ENCODE data around the gene MSANTD3. TPM values are rescaled to one million over a fixed set of nuclear protein-coding genes. Genes with fewer than 3 reads are reported as not detected.
A peak's percentile ranks its signal among the peaks of the same experiment; 100 is the strongest.

MSANTD3 gene
- total and polyA plus RNA-seq, 4 donors = 4.3 to 7.4 (median 6.6) TPM

DNA sequence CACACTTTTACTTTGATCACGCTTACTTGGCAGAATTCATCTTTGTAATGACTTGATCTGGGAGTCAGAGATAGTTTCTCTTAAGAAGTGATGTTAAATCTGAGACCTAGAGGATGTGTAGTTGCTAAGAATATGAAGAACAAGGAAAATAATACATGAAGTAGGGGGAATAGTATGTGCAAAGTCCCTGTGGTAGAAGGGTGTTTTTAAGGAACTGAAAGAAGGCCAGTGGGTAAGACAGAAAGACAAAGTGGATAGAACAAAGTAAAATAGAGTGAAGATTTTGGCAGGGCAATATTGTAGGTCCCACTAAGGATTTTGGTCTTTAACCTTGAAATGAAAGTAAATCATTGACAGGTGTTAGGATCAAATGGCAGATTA lies 17.8 kb upstream of the MSANTD3 start:
- H3K27ac ChIP-seq (ENCODE audit: low read depth in 1 of 2, low read length in 2 of 2) = no peak overlapping the region
- peaks cover 3 to 9% (median 3%) of the 10 kb centered on the region in 4 donors for H3K4me1 ChIP-seq (ENCODE audit: control insufficient read depth in 4 of 4, insufficient read depth in 4 of 4, low read length in 3 of 4)
- WGBS = 100% methylated on average over 1 of the region's 1 CpG
- H3K9ac ChIP-seq (ENCODE audit: low read depth in 1 of 2, low read length in 2 of 2) = no peak overlapping the region
- no peaks in the 10 kb centered on the region for H3K27me3 ChIP-seq (ENCODE audit: control insufficient read depth in 4 of 4, insufficient read depth in 4 of 4, low read length in 3 of 4)
- no peaks in the 10 kb centered on the region for H3K36me3 ChIP-seq (ENCODE audit: control insufficient read depth in 4 of 4, insufficient read depth in 3 of 4, low read depth in 1 of 4, low read length in 3 of 4)
- H3K9me3 ChIP-seq (ENCODE audit: control insufficient read depth in 4 of 4, low read length in 3 of 4) = no peaks in the 10 kb centered on the region
- TF ChIP-seq SP1 (IDR thresholded peaks at IDR 0.05) (no peak), GABPA (IDR thresholded peaks at IDR 0.05 in 1 of 2, conservative IDR thresholded peaks at IDR 0.05 in 1 of 2) (no peak), HNF4G (IDR thresholded peaks at IDR 0.05) (no peak), TAF1 (conservative IDR thresholded peaks at IDR 0.05) (no peak), EGR1 (IDR thresholded peaks at IDR 0.05; ENCODE audit: low read depth in 2 of 2) (no peak), RAD21 (IDR thresholded peaks at IDR 0.05) (no peak), NR2F2 (IDR thresholded peaks at IDR 0.05) (no peak), YY1 (IDR thresholded peaks at IDR 0.05) (no peak)
- TF ChIP-seq, protein P1, sequence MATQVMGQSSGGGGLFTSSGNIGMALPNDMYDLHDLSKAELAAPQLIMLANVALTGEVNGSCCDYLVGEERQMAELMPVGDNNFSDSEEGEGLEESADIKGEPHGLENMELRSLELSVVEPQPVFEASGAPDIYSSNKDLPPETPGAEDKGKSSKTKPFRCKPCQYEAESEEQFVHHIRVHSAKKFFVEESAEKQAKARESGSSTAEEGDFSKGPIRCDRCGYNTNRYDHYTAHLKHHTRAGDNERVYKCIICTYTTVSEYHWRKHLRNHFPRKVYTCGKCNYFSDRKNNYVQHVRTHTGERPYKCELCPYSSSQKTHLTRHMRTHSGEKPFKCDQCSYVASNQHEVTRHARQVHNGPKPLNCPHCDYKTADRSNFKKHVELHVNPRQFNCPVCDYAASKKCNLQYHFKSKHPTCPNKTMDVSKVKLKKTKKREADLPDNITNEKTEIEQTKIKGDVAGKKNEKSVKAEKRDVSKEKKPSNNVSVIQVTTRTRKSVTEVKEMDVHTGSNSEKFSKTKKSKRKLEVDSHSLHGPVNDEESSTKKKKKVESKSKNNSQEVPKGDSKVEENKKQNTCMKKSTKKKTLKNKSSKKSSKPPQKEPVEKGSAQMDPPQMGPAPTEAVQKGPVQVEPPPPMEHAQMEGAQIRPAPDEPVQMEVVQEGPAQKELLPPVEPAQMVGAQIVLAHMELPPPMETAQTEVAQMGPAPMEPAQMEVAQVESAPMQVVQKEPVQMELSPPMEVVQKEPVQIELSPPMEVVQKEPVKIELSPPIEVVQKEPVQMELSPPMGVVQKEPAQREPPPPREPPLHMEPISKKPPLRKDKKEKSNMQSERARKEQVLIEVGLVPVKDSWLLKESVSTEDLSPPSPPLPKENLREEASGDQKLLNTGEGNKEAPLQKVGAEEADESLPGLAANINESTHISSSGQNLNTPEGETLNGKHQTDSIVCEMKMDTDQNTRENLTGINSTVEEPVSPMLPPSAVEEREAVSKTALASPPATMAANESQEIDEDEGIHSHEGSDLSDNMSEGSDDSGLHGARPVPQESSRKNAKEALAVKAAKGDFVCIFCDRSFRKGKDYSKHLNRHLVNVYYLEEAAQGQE (IDR thresholded peaks at IDR 0.05) = no peak
- TF ChIP-seq, protein P2, sequence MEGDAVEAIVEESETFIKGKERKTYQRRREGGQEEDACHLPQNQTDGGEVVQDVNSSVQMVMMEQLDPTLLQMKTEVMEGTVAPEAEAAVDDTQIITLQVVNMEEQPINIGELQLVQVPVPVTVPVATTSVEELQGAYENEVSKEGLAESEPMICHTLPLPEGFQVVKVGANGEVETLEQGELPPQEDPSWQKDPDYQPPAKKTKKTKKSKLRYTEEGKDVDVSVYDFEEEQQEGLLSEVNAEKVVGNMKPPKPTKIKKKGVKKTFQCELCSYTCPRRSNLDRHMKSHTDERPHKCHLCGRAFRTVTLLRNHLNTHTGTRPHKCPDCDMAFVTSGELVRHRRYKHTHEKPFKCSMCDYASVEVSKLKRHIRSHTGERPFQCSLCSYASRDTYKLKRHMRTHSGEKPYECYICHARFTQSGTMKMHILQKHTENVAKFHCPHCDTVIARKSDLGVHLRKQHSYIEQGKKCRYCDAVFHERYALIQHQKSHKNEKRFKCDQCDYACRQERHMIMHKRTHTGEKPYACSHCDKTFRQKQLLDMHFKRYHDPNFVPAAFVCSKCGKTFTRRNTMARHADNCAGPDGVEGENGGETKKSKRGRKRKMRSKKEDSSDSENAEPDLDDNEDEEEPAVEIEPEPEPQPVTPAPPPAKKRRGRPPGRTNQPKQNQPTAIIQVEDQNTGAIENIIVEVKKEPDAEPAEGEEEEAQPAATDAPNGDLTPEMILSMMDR (IDR thresholded peaks at IDR 0.05; ENCODE audit: low read depth, low read length, missing input control) = no peak
- no peak for DNase-seq (ENCODE audit: low spot score)
- H3K4me3 ChIP-seq (ENCODE audit: low read depth in 1 of 3, low read length in 3 of 3) = no peak overlapping the region

DNA sequence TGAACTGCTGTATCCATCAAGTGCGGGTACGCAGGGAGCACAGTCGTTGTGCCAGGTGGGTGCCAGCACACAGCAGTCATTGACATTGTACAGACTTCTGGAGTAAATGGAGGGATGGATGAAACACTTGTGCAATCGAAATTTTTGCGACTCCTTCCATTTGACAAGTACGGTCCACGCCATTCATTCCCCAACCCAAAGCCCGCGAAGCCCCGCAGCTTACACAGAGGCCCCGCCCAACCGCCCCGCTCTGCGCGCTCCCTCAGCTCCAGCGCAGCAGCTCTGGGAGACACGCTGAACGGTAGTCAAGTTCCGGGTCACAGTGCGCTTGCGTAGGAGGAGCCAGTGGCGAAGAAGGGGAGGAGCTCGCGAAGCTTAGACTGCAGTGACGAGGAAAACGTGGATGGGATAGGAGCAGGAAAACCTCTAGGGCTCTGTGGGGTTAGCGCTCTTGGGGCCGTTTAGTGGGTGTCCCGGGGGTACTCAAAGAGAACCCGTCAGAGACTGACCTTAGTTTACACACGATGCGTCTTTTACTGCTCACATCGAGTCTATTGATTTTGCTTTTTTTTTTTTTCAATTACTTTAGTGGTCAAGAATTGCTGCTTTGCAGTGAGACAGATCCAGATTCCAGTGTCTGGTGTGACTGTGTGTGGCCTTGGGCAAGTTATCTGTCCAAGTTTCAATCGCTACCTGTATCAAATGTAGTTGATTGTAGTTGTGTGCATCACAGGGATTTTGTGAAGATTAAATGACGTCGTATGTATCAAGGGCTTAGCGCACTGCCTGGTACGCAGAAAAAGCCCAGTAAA lies 15.3 kb upstream of the MSANTD3 start:
- no peak overlapping the region for H3K27ac ChIP-seq (ENCODE audit: low read depth in 1 of 2, low read length in 2 of 2)
- peak; percentile 82 for DNase-seq (ENCODE audit: low spot score)
- peak overlapping the region in 1 of 2 donors; percentile 60 for H3K9ac ChIP-seq (ENCODE audit: low read depth in 1 of 2, low read length in 2 of 2)
- H3K4me3 ChIP-seq (ENCODE audit: low read depth in 1 of 3, low read length in 3 of 3) = peak overlapping the region; percentile 49 to 74 (median 68)
- H3K36me3 ChIP-seq (ENCODE audit: control insufficient read depth in 4 of 4, insufficient read depth in 3 of 4, low read depth in 1 of 4, low read length in 3 of 4) = no peaks in the 10 kb centered on the region
- peaks cover 3 to 9% (median 3%) of the 10 kb centered on the region in 4 donors for H3K4me1 ChIP-seq (ENCODE audit: control insufficient read depth in 4 of 4, insufficient read depth in 4 of 4, low read length in 3 of 4)
- 14% methylated on average over 38 of the region's 38 CpGs for WGBS
- peak in 1 of 2 donors; percentile 71 for TF ChIP-seq GABPA (IDR thresholded peaks at IDR 0.05 in 1 of 2, conservative IDR thresholded peaks at IDR 0.05 in 1 of 2)
- TF ChIP-seq, protein P3, sequence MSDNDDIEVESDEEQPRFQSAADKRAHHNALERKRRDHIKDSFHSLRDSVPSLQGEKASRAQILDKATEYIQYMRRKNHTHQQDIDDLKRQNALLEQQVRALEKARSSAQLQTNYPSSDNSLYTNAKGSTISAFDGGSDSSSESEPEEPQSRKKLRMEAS (IDR thresholded peaks at IDR 0.05) = peak; percentile 27
- TF ChIP-seq YY1 (IDR thresholded peaks at IDR 0.05) = no peak
- peak in 1 of 2 donors; percentile 25 for TF ChIP-seq EGR1 (IDR thresholded peaks at IDR 0.05; ENCODE audit: low read depth in 2 of 2)
- TF ChIP-seq, protein P4, sequence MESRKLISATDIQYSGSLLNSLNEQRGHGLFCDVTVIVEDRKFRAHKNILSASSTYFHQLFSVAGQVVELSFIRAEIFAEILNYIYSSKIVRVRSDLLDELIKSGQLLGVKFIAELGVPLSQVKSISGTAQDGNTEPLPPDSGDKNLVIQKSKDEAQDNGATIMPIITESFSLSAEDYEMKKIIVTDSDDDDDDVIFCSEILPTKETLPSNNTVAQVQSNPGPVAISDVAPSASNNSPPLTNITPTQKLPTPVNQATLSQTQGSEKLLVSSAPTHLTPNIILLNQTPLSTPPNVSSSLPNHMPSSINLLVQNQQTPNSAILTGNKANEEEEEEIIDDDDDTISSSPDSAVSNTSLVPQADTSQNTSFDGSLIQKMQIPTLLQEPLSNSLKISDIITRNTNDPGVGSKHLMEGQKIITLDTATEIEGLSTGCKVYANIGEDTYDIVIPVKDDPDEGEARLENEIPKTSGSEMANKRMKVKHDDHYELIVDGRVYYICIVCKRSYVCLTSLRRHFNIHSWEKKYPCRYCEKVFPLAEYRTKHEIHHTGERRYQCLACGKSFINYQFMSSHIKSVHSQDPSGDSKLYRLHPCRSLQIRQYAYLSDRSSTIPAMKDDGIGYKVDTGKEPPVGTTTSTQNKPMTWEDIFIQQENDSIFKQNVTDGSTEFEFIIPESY (IDR thresholded peaks at IDR 0.05) = no peak
- TF ChIP-seq FOXA1 (IDR thresholded peaks at IDR 0.05) = no peak
- peak; percentile 12 to 27 for TF ChIP-seq RXRA (IDR thresholded peaks at IDR 0.05)
- TF ChIP-seq, protein P2 (IDR thresholded peaks at IDR 0.05; ENCODE audit: low read depth, low read length, missing input control) = no peak
- peak; percentile 48 for TF ChIP-seq SP1 (IDR thresholded peaks at IDR 0.05)
- no peak for TF ChIP-seq FOXA2 (IDR thresholded peaks at IDR 0.05)
- no peaks in the 10 kb centered on the region for H3K27me3 ChIP-seq (ENCODE audit: control insufficient read depth in 4 of 4, insufficient read depth in 4 of 4, low read length in 3 of 4)
- H3K9me3 ChIP-seq (ENCODE audit: control insufficient read depth in 4 of 4, low read length in 3 of 4) = no peaks in the 10 kb centered on the region
